NCI-H510A treated with DMSO at 0.1 percent for 48 hours (cell line): Measurements from ENCODE around the gene ABCA8.
"Not testable (repeated sequence)": the region's sequence is repeated elsewhere in the genome, so short reads cannot be mapped to it uniquely, and the experiment has no call there.

Experiments used
- DNase-seq: peaks from one replicate; lab custom pipeline; 2025; lab: John Stamatoyannopoulos, UW

ABCA8 gene

GRCh38 chr17:68955181-68955841, at the start of gene ABCA8:
Gene ABCA8 (minus strand): TSS chr17:68955392. CDS start chr17:68942034, 13,358 bp downstream.
- no peak for DNase-seq

- not testable (repeated sequence) for DNase-seq
Measured at GRCh38 chr17:69004759-69005158, 49.6 kb upstream of the ABCA8 start.

GRCh38 chr17:68999743-69000142, 44.6 kb upstream of the ABCA8 start:
- not testable (repeated sequence) for DNase-seq

- DNase-seq = no peak
Measured at GRCh38 chr17:68993112-68993511, 37.9 kb upstream of the ABCA8 start.

GRCh38 chr17:68987966-68988365, 32.8 kb upstream of the ABCA8 start:
- no peak for DNase-seq

- DNase-seq = no peak
Measured at GRCh38 chr17:68981288-68981687, 26.1 kb upstream of the ABCA8 start.

- DNase-seq = no peak
Measured at GRCh38 chr17:68973098-68973846, 18.1 kb upstream of the ABCA8 start.

- DNase-seq = peak; percentile 11
Measured at GRCh38 chr17:68972119-68972704, 17.0 kb upstream of the ABCA8 start.

- no peak for DNase-seq
Measured at GRCh38 chr17:68969101-68969500, 13.9 kb upstream of the ABCA8 start.

GRCh38 chr17:68963958-68964357, 8.8 kb upstream of the ABCA8 start:
- DNase-seq = no peak

GRCh38 chr17:68961214-68961882, 6.2 kb upstream of the ABCA8 start:
- no peak for DNase-seq

GRCh38 chr17:68959117-68959516, 3.9 kb upstream of the ABCA8 start:
- DNase-seq = not testable (repeated sequence)

GRCh38 chr17:68957944-68958343, 2.8 kb upstream of the ABCA8 start:
- DNase-seq = no peak

GRCh38 chr17:68954146-68954896, 871 bp downstream of the ABCA8 start:
- no peak for DNase-seq

GRCh38 chr17:68953340-68953997, 1.7 kb downstream of the ABCA8 start:
- no peak for DNase-seq

- no peak for DNase-seq
Measured at GRCh38 chr17:68950725-68951124, 4.5 kb downstream of the ABCA8 start.

GRCh38 chr17:68947868-68948267, 7.3 kb downstream of the ABCA8 start:
- DNase-seq = not testable (repeated sequence)

- no peak for DNase-seq
Measured at GRCh38 chr17:68944435-68945035, 10.7 kb downstream of the ABCA8 start.

GRCh38 chr17:68943812-68944182, 11.4 kb downstream of the ABCA8 start:
- DNase-seq = not testable (repeated sequence)

- DNase-seq = no peak
Measured at GRCh38 chr17:68943123-68943811, 11.9 kb downstream of the ABCA8 start.
